ENCODE data around the gene CRACR2B. TPM values are rescaled to one million over a fixed set of nuclear protein-coding genes. Genes with fewer than 3 reads are reported as not detected.

CRACR2B gene
- total and polyA plus RNA-seq, 2 of the 8 experiments (the other 6 are each of a cell fraction or from before 2014, with no cell fraction given) = 18.2 to 26.4 TPM

GRCh38 chr11:826227-826621, 1.5 kb upstream of the CRACR2B start:
- Histone ChIP-seq H3K23ac (ENCODE audit: insufficient read length) (no peak overlapping the region), H2BK12ac (ENCODE audit: low read depth, low read length) (no peak overlapping the region; the same call in 1 of the 2 replicates), H2AK5ac (ENCODE audit: low read depth, low read length) (no peak overlapping the region), H2AFZ (ENCODE audit: low read length) (no peak overlapping the region), H3K27ac (ENCODE audit: low read depth, low read length) (no peak overlapping the region), H2BK5ac (ENCODE audit: low read depth, low read length) (no peak overlapping the region), H3K79me1 (ENCODE audit: low read depth, low read length) (peaks cover 3% of the 10 kb centered on the region), H4K20me1 (replicated peaks in 1 of 2; ENCODE audit: control insufficient read depth in 1 of 2, insufficient read depth in 2 of 2, low read length in 2 of 2) (peaks cover 0 to 8% of the 10 kb centered on the region in 2 experiments), H3K9ac (replicated peaks in 1 of 4; ENCODE audit: extremely low read depth in 1 of 4, low read depth in 3 of 4, low read length in 3 of 4) (no peak overlapping the region), H3K4ac (replicated peaks; ENCODE audit: insufficient read length, low read depth, low read length) (no peak overlapping the region), H3K79me2 (ENCODE audit: control insufficient read depth in 1 of 2, insufficient read depth in 2 of 2, low read length in 2 of 2) (no peaks in the 10 kb centered on the region), H3K56ac (replicated peaks; ENCODE audit: insufficient read length, low read depth, low read length) (no peak overlapping the region), H3K36me3 (ENCODE audit: control insufficient read depth in 2 of 4, insufficient read depth in 4 of 4, low read length in 3 of 4) (peaks cover 0 to 10% (median 1%) of the 10 kb centered on the region in 4 experiments; a peak in 1 of 8 replicates), H3K18ac (ENCODE audit: extremely low read depth, low read length) (no peak overlapping the region), H4K5ac (ENCODE audit: insufficient read length, low read depth, low read length) (no peak overlapping the region), H3K9me3 (ENCODE audit: insufficient read depth in 2 of 2, low read depth in 1 of 2, low read length in 1 of 2) (no peaks in the 10 kb centered on the region), H4K8ac (ENCODE audit: extremely low read depth, insufficient read depth, low read length) (no peak overlapping the region), H3K4me2 (ENCODE audit: insufficient read depth in 1 of 2, low read depth in 2 of 2, low read length in 2 of 2) (no peak overlapping the region), H3K27me3 (replicated peaks in 1 of 4; ENCODE audit: control insufficient read depth in 3 of 4, extremely low read depth in 1 of 4, insufficient read depth in 3 of 4, low read length in 3 of 4) (peaks cover 3 to 30% (median 19%) of the 10 kb centered on the region in 4 experiments), H3K23me2 (ENCODE audit: low read depth, low read length) (peaks cover 25% of the 10 kb centered on the region), H2BK20ac (ENCODE audit: low read length) (no peak overlapping the region), H2BK120ac (replicated peaks; ENCODE audit: low read depth, low read length) (no peak overlapping the region), H3K4me3 (ENCODE audit: extremely low read depth in 1 of 4, insufficient read depth in 2 of 4, low read depth in 3 of 4, low read length in 4 of 4) (peak overlapping the region in 1 of 4 experiments; percentile 63; a peak in 2 of 8 replicates), H3K14ac (ENCODE audit: insufficient read length) (no peak overlapping the region), H4K91ac (replicated peaks; ENCODE audit: insufficient read length, low read length) (no peak overlapping the region), H2BK15ac (ENCODE audit: low read length) (no peak overlapping the region), H3K4me1 (replicated peaks in 1 of 4; ENCODE audit: control insufficient read depth in 3 of 4, insufficient read depth in 4 of 4, low read length in 3 of 4) (peaks cover 0 to 33% (median 29%) of the 10 kb centered on the region in 4 experiments; a peak in 6 of 7 replicates)
- ChIA-PET CTCF (ENCODE audit: partially characterized antibody) (no interaction called here), POLR2A (ENCODE audit: partially characterized antibody) (interaction anchor here (40.4 to 53.0 kb wide), 2 partner anchors 4 to 15 kb away, joined by 1917 read pairs; partner anchors contain the start of genes CD151, CEND1, CRACR2B and PIDD1)
- TF ChIP-seq MAX (IDR thresholded peaks at IDR 0.05) = no peak
- no peak for TF ChIP-seq GABPA (IDR thresholded peaks at IDR 0.05; ENCODE audit: borderline replicate concordance, insufficient read depth, low read length)
- no peak for TF ChIP-seq CTBP2 (IDR thresholded peaks at IDR 0.05; ENCODE audit: borderline replicate concordance, insufficient read depth, insufficient read length, low read length)
- TF ChIP-seq EP300 (IDR thresholded peaks at IDR 0.05; ENCODE audit: borderline replicate concordance in 1 of 2, low read depth in 2 of 2, low read length in 2 of 2) = no peak
- no peak for TF ChIP-seq FOSL1 (IDR thresholded peaks at IDR 0.05; ENCODE audit: insufficient read depth, low read depth, low read length)
- no peak for TF ChIP-seq MAFK (IDR thresholded peaks at IDR 0.05; ENCODE audit: low read depth, low read length)
- TF ChIP-seq CHD2 (IDR thresholded peaks at IDR 0.05; ENCODE audit: low read length) = no peak
- TF ChIP-seq YY1 (IDR thresholded peaks at IDR 0.05; ENCODE audit: low read depth, low read length) = no peak
- 86% methylated on average over 7 of the region's 9 CpGs; no CpG with 5 or more reads in 1 of the 2 experiments for WGBS, 2 experiments (ENCODE audit: extremely low coverage in 1 of 2, insufficient coverage in 1 of 2, insufficient read length in 1 of 2, insufficient replicate concordance in 2 of 2, low coverage in 1 of 2, low lambda C conversion rate in 2 of 2, missing lambda C conversion rate in 1 of 2)
- no peak for FAIRE-seq
- no peak for DNase-seq (ENCODE audit: low read depth in 1 of 2, low spot score in 2 of 2)

All from H1 (cell line).